ENCODE data around the gene ACSF3. TPM values are rescaled to one million over a fixed set of nuclear protein-coding genes. Genes with fewer than 3 reads are reported as not detected.
A peak's percentile ranks its signal among the peaks of the same experiment; 100 is the strongest.

The ACSF3 gene
- total RNA-seq, 3 donors from 2014 or later (not counting 1 experiment from before 2014, with no cell fraction given): 45.0 to 71.4 (median 51.6) TPM

GRCh38 chr16:89096768-89097391, 3.2 kb downstream of the ACSF3 start:
- H3K36me3 ChIP-seq (ENCODE audit: control insufficient read depth, insufficient read depth, low read length): peaks cover 8% of the 10 kb centered on the region
- TF ChIP-seq CTCF (IDR thresholded peaks at IDR 0.05): no peak
- Mint-ChIP-seq H3K4me1 (peaks cover 69 to 70% of the 10 kb centered on the region in 2 donors), H3K27me3 (ENCODE audit: low read depth in 2 of 2) (peaks cover 6 to 7% of the 10 kb centered on the region in 2 donors), H3K4me3 (peak overlapping the region; percentile 65), H3K9me3 (no peaks in the 10 kb centered on the region), H3K36me3 (no peaks in the 10 kb centered on the region), H3K27ac (peak overlapping the region; percentile 69 to 71)
- no peaks in the 10 kb centered on the region for H3K27me3 ChIP-seq (ENCODE audit: control insufficient read depth, insufficient read depth, low read length)
- 67% methylated on average over 24 of the region's 24 CpGs for WGBS (ENCODE audit: insufficient coverage)
- H3K4me3 ChIP-seq (ENCODE audit: low read length): no peak overlapping the region
- H3K4me1 ChIP-seq (ENCODE audit: control insufficient read depth, insufficient read depth, low read length): peaks cover 73% of the 10 kb centered on the region
- H3K27ac ChIP-seq (ENCODE audit: low read length): peak overlapping the region; percentile 75
- ATAC-seq: peak in 1 of 3 donors; percentile 53
- peak in 1 of 2 donors; percentile 89 for DNase-seq
- no peaks in the 10 kb centered on the region for H3K9me3 ChIP-seq (ENCODE audit: control insufficient read depth, insufficient read depth, low read length)
- intact Hi-C loops (cut with micrococcal nuclease): loop anchor here (10.0 kb wide), 1 partner anchor 118 kb away; the partner anchor contains the start of gene ZNF778

- DNase-seq (no peak), ATAC-seq (no peak)
- H3K27ac Mint-ChIP-seq: peak overlapping the region; percentile 69 to 71
- H3K36me3 ChIP-seq (ENCODE audit: control insufficient read depth, insufficient read depth, low read length): peaks cover 12% of the 10 kb centered on the region
- no peaks in the 10 kb centered on the region for H3K36me3 Mint-ChIP-seq
- H3K4me3 ChIP-seq (ENCODE audit: low read length): no peak overlapping the region
- intact Hi-C loops (cut with micrococcal nuclease): loop anchor here (10.0 kb wide), 1 partner anchor 117 kb away; the partner anchor contains the start of gene ZNF778
- peaks cover under 1 to 2% of the 10 kb centered on the region in 2 donors for H3K27me3 Mint-ChIP-seq (ENCODE audit: low read depth in 2 of 2)
- peaks cover 73% of the 10 kb centered on the region for H3K4me1 ChIP-seq (ENCODE audit: control insufficient read depth, insufficient read depth, low read length)
- peaks cover 69 to 70% of the 10 kb centered on the region in 2 donors for H3K4me1 Mint-ChIP-seq
- H3K27ac ChIP-seq (ENCODE audit: low read length): peak overlapping the region; percentile 75
- peak overlapping the region; percentile 65 for H3K4me3 Mint-ChIP-seq
- no peaks in the 10 kb centered on the region for H3K9me3 ChIP-seq (ENCODE audit: control insufficient read depth, insufficient read depth, low read length)
- no peak for TF ChIP-seq CTCF (IDR thresholded peaks at IDR 0.05)
- no peaks in the 10 kb centered on the region for H3K9me3 Mint-ChIP-seq
- no peaks in the 10 kb centered on the region for H3K27me3 ChIP-seq (ENCODE audit: control insufficient read depth, insufficient read depth, low read length)
- 46% methylated on average over 14 of the region's 14 CpGs for WGBS (ENCODE audit: insufficient coverage)
Observed at GRCh38 chr16:89097392-89097772, 3.7 kb downstream of the ACSF3 start.

- no peak for TF ChIP-seq CTCF (IDR thresholded peaks at IDR 0.05)
- ATAC-seq (no peak), DNase-seq (no peak)
- H3K27me3 ChIP-seq (ENCODE audit: control insufficient read depth, insufficient read depth, low read length): no peaks in the 10 kb centered on the region
- H3K36me3 ChIP-seq (ENCODE audit: control insufficient read depth, insufficient read depth, low read length): peaks cover 26% of the 10 kb centered on the region
- Mint-ChIP-seq H3K4me1 (peaks cover 69 to 70% of the 10 kb centered on the region in 2 donors), H3K9me3 (no peaks in the 10 kb centered on the region), H3K27me3 (ENCODE audit: low read depth in 2 of 2) (no peaks in the 10 kb centered on the region), H3K27ac (peak overlapping the region; percentile 69 to 71), H3K4me3 (peak overlapping the region; percentile 68), H3K36me3 (no peaks in the 10 kb centered on the region)
- peak overlapping the region; percentile 75 for H3K27ac ChIP-seq (ENCODE audit: low read length)
- intact Hi-C loops (cut with micrococcal nuclease): loop anchor here (10.0 kb wide), 1 partner anchor 116 kb away; the partner anchor contains the start of gene ZNF778
- no peaks in the 10 kb centered on the region for H3K9me3 ChIP-seq (ENCODE audit: control insufficient read depth, insufficient read depth, low read length)
- H3K4me3 ChIP-seq (ENCODE audit: low read length): no peak overlapping the region
- 88% methylated on average over 26 of the region's 26 CpGs for WGBS (ENCODE audit: insufficient coverage)
- peaks cover 66% of the 10 kb centered on the region for H3K4me1 ChIP-seq (ENCODE audit: control insufficient read depth, insufficient read depth, low read length)
Observed at GRCh38 chr16:89098767-89099430, 5.2 kb downstream of the ACSF3 start.

All from natural killer cell (primary cell).